Effector memory CD4-positive, alpha-beta T cell (primary cell): ENCODE data around the gene MADD.

Experiments used
- DNase-seq, 3 donors: peaks; one replicate each; pipeline ENCODE4 v3.0.0-alpha.2; 2020
- H3K27ac ChIP-seq: 2 replicates; pipeline ENCODE4 v1.7.0; 2013; ENCODE audit warnings: mild to moderate bottlenecking, low read length, moderate library complexity; ENCODE audit not compliant: insufficient read depth, poor library complexity, severe bottlenecking
- H3K27me3 ChIP-seq: replicated peaks from 2 replicates; pipeline ENCODE4 v1.7.0; 2013; ENCODE audit warnings: mild to moderate bottlenecking, low read length; ENCODE audit not compliant: insufficient read depth, control insufficient read depth, poor library complexity, severe bottlenecking
- H3K36me3 ChIP-seq: 2 replicates; pipeline ENCODE4 v1.7.0; 2013; ENCODE audit warnings: mild to moderate bottlenecking, low read length, moderate library complexity; ENCODE audit not compliant: control insufficient read depth, insufficient read depth
- H3K4me1 ChIP-seq: 2 replicates; pipeline ENCODE4 v1.7.0; 2013; ENCODE audit warnings: low read length, mild to moderate bottlenecking; ENCODE audit not compliant: control insufficient read depth, insufficient read depth, poor library complexity, severe bottlenecking
- H3K4me3 ChIP-seq: 2 replicates; pipeline ENCODE4 v1.7.0; 2013; ENCODE audit warnings: low read length, low read depth, mild to moderate bottlenecking; ENCODE audit not compliant: insufficient read depth, poor library complexity, severe bottlenecking
- H3K9me3 ChIP-seq: 2 replicates; pipeline ENCODE4 v1.7.0; 2013; ENCODE audit warnings: mild to moderate bottlenecking, low read length, moderate library complexity; ENCODE audit not compliant: control insufficient read depth

MADD gene

GRCh38 chr11:47372422-47372821, 102.5 kb downstream of the MADD start:
- no peak overlapping the region for H3K27ac ChIP-seq
- no peak for DNase-seq
- H3K36me3 ChIP-seq = no peaks in the 10 kb centered on the region
- no peaks in the 10 kb centered on the region for H3K27me3 ChIP-seq
- H3K9me3 ChIP-seq = no peaks in the 10 kb centered on the region
- no peak overlapping the region for H3K4me3 ChIP-seq
- H3K4me1 ChIP-seq = no peaks in the 10 kb centered on the region

GRCh38 chr11:47373876-47374719, 104.2 kb downstream of the MADD start:
- H3K27ac ChIP-seq = no peak overlapping the region
- no peaks in the 10 kb centered on the region for H3K36me3 ChIP-seq
- H3K4me1 ChIP-seq = no peaks in the 10 kb centered on the region
- H3K27me3 ChIP-seq = no peaks in the 10 kb centered on the region
- DNase-seq = peak; percentile 66 to 77 (median 72)
- H3K9me3 ChIP-seq = no peaks in the 10 kb centered on the region
- no peak overlapping the region for H3K4me3 ChIP-seq

GRCh38 chr11:47374720-47375019, 104.7 kb downstream of the MADD start:
- no peak overlapping the region for H3K27ac ChIP-seq
- no peak for DNase-seq
- no peaks in the 10 kb centered on the region for H3K9me3 ChIP-seq
- no peaks in the 10 kb centered on the region for H3K36me3 ChIP-seq
- H3K4me3 ChIP-seq = no peak overlapping the region
- no peaks in the 10 kb centered on the region for H3K4me1 ChIP-seq
- H3K27me3 ChIP-seq = no peaks in the 10 kb centered on the region

- Histone ChIP-seq H3K27ac (no peak overlapping the region), H3K4me3 (no peak overlapping the region), H3K36me3 (no peaks in the 10 kb centered on the region), H3K27me3 (no peaks in the 10 kb centered on the region), H3K9me3 (no peaks in the 10 kb centered on the region), H3K4me1 (no peaks in the 10 kb centered on the region)
- DNase-seq = no peak
Observed at GRCh38 chr11:47375020-47375419, 105.1 kb downstream of the MADD start.

DNA sequence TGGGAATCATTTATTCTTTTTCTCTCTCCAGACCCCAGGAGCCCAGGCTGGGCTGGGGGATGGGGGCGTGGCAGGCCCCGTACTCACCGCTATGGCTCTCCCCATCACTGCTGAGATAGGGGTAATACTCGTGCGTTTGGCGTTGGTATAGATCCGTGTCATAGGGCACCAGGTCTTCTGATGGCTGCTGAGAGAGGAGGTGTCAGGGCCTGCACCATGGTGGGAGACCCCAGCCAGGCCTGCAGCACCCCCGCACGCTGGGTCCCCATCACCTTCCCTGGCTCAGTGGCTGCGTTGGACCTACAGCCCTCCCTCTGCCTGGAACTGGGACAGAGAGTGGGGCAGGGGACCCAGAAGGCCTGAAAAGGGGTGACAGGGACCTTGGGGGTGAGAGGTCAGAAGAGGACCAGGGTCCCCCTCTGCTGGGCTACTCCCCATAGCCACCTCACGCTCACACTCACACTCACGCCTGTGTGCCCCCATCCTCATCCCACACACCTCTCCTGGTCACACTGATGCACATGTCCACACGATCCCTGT, 105.7 kb downstream of the MADD start:
- H3K4me1 ChIP-seq = no peaks in the 10 kb centered on the region
- H3K27me3 ChIP-seq = no peaks in the 10 kb centered on the region
- no peak for DNase-seq
- no peaks in the 10 kb centered on the region for H3K9me3 ChIP-seq
- no peaks in the 10 kb centered on the region for H3K36me3 ChIP-seq
- no peak overlapping the region for H3K27ac ChIP-seq
- H3K4me3 ChIP-seq = no peak overlapping the region

DNA sequence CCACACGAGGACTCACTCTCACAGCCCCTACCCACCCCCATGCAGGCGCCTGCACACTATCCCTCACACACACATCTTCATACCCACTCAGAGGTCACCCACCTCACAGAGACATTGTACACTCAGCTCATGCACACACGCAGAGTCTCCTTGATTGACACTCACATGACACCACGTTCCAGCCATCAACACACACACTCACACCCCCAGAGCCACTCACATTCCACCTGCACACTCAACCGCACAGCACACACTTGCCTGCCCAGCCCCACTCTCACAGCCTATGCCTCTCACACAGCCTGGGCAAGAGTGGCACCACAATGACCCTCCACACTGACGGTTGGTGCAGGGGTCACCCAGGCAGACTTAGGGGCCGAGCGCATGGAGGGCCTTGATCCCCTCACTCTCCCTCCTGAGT, 106.2 kb downstream of the MADD start:
- Histone ChIP-seq H3K36me3 (no peaks in the 10 kb centered on the region), H3K27ac (no peak overlapping the region), H3K27me3 (no peaks in the 10 kb centered on the region), H3K4me3 (no peak overlapping the region), H3K4me1 (no peaks in the 10 kb centered on the region), H3K9me3 (no peaks in the 10 kb centered on the region)
- DNase-seq = no peak

- Histone ChIP-seq H3K4me1 (no peaks in the 10 kb centered on the region), H3K4me3 (no peak overlapping the region), H3K36me3 (no peaks in the 10 kb centered on the region), H3K9me3 (no peaks in the 10 kb centered on the region), H3K27me3 (no peaks in the 10 kb centered on the region), H3K27ac (no peak overlapping the region)
- DNase-seq = no peak
Observed at GRCh38 chr11:47376525-47377371, 106.8 kb downstream of the MADD start.

GRCh38 chr11:47377571-47378009, 107.7 kb downstream of the MADD start:
- DNase-seq = no peak
- Histone ChIP-seq H3K4me3 (no peak overlapping the region), H3K9me3 (no peaks in the 10 kb centered on the region), H3K27me3 (no peaks in the 10 kb centered on the region), H3K4me1 (no peaks in the 10 kb centered on the region), H3K27ac (no peak overlapping the region), H3K36me3 (no peaks in the 10 kb centered on the region)

DNA sequence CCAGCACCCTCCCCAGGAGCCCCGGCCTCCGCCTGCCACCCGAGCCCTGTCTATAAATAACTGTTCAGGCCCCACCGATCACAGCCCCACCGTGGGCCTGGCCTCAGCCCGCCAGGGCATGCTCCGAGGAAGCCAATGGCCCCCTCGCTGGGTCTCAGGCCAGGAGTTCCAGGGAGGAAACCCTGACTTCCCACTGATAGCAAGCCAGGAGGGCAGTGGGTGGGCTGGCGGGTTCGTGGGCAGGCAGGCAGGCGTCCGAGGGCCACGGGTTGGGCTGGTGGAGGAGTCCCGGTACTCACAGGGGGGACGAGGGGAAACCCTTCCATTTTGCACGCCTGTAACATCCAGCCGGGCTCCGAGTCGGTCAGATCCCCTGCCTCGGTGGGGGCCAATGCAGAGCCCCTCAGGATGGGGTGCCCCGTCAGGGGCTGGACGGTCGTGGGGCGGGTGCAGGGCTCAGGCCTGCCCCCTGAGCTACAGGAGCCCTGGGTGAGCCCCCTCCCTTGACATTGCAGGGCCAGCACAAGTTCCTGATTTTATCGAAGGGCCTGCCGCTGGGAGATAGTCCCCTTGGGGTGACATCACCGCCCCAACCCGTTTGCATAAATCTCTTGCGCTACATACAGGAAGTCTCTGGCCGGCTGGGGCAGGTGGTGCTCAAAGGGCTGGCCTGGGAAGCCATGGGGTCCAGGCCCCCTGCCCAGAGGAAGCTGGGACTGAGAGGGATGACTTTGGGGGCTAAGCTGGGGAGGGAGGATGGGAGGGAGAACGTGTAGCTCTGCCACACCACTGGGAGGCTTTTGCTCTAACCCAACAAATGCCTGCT, 108.3 kb downstream of the MADD start, which contains the start of gene SPI1:
SPI1 (minus strand) TSS at position 538 of the 826 bp plus-strand sequence; CDS start at position 344, 194 bp downstream.
- no peak within 1 kb of the TSS for H3K4me3 ChIP-seq

More for the DNA sequence above, 108.3 kb downstream of the MADD start, which contains the start of gene SPI1:
- Histone ChIP-seq H3K36me3 (no peaks in the 10 kb centered on the region), H3K27ac (no peak within 1 kb of the TSS), H3K9me3 (no peaks in the 10 kb centered on the region), H3K27me3 (no peaks in the 10 kb centered on the region), H3K4me1 (no peaks in the 10 kb centered on the region)
- DNase-seq = no peak
